ENCODE data around the gene EIF5.

EIF5 gene

DNA sequence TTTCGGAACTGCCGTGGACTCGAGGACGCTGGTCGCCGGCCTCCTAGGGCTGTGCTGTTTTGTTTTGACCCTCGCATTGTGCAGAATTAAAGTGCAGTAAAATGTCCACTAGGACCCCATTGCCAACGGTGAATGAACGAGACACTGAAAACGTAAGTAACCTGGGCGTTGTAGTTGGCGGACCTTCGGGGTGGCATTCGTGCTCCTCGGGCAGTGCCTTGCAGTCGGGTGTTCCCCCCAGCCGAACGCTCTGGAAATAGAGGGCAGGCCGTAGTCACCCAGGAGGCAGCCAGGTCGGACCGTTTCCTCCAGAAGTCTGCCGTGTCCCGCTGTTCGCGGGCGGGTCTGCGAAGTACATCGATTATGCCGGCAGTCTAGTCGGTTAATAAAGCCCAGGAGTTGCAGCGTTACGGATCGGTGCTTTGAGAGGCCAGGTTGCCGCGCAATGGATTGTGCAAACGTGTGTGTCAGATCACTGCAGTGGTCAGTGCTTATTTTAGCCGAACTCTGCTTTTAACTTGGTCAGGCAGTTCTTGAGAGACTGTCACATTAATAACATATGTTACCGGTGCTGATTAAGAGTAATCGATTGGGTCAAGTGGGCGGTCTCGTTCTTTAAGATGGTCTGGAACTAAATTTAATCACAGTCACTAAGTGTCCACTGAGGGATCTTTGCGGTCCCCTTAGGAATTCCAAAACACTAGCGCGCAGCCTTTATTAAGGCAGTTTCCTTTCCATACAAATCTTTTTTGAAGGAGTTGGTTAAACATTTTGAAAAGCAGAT, 52.1 kb downstream of the EIF5 start:
- peak overlapping the region; percentile 97 for H3K4me3 ChIP-seq (ENCODE audit: control insufficient read depth, low read depth, low read length)
- TF ChIP-seq, protein P1, sequence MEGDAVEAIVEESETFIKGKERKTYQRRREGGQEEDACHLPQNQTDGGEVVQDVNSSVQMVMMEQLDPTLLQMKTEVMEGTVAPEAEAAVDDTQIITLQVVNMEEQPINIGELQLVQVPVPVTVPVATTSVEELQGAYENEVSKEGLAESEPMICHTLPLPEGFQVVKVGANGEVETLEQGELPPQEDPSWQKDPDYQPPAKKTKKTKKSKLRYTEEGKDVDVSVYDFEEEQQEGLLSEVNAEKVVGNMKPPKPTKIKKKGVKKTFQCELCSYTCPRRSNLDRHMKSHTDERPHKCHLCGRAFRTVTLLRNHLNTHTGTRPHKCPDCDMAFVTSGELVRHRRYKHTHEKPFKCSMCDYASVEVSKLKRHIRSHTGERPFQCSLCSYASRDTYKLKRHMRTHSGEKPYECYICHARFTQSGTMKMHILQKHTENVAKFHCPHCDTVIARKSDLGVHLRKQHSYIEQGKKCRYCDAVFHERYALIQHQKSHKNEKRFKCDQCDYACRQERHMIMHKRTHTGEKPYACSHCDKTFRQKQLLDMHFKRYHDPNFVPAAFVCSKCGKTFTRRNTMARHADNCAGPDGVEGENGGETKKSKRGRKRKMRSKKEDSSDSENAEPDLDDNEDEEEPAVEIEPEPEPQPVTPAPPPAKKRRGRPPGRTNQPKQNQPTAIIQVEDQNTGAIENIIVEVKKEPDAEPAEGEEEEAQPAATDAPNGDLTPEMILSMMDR (conservative IDR thresholded peaks at IDR 0.05; ENCODE audit: control insufficient read depth, insufficient read depth, low read depth, low read length) = no peak
- DNase-seq (ENCODE audit: low read depth) = peak; percentile 45

DNA sequence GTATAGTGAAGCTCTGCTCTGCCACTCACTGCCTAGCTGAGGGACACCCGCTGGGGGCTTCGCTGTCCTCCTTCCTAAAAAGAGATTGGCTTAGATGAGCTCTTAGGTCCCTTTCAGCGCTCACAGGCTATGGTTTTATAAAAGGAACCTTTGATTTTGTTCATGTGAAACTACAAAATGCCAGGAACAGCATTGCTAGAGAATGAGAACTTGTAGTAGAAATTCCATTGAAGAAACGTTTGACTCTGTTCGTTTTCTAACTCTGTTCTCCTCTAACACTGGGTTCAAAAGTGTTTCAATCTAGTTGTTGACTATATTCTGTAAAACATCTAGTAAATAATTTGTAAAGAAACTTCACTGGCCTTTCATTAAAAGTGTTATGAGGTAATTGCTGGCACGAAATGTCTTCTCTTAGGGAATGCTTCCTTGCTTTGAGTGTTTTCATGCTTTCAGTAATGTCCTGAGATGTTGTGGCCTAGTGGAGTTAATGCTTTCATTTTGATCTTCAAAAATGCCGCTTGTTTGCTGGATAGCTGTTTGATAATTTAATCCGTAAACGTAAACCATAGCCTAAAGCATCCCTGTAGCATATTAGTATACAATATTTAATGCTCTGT, 52.8 kb downstream of the EIF5 start:
- peak; percentile 38 for DNase-seq (ENCODE audit: low read depth)
- TF ChIP-seq, protein P1 (conservative IDR thresholded peaks at IDR 0.05; ENCODE audit: control insufficient read depth, insufficient read depth, low read depth, low read length) = no peak
- peak overlapping the region; percentile 97 for H3K4me3 ChIP-seq (ENCODE audit: control insufficient read depth, low read depth, low read length)

GRCh38 chr14:103388664-103389063, 54.6 kb downstream of the EIF5 start:
- TF ChIP-seq, protein P1 (conservative IDR thresholded peaks at IDR 0.05; ENCODE audit: control insufficient read depth, insufficient read depth, low read depth, low read length) = no peak
- no peak for DNase-seq (ENCODE audit: low read depth)
- H3K4me3 ChIP-seq (ENCODE audit: control insufficient read depth, low read depth, low read length) = no peak overlapping the region

- TF ChIP-seq, protein P1 (conservative IDR thresholded peaks at IDR 0.05; ENCODE audit: control insufficient read depth, insufficient read depth, low read depth, low read length) = no peak
- H3K4me3 ChIP-seq (ENCODE audit: control insufficient read depth, low read depth, low read length) = no peak overlapping the region
- DNase-seq (ENCODE audit: low read depth) = no peak
Measured at GRCh38 chr14:103390605-103391004, 56.6 kb downstream of the EIF5 start.

DNA sequence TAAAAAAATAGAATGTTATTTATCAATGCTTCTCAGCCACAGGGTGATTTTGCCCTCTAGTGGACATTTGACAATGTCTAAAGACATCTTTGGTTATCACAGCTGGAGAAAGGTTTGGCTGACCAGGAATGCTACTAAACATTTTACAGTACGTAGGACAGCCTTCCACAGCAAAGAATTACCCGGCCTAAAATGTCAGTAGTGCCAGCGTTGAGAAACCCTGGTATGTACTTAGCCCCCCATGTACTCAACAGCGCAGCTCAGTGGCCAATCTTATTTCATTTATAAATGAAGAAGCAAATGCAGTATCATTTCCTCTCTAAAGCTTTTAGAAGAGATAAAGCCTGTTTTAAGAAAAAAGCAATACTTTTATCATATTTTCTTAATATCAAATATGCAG, 57.0 kb downstream of the EIF5 start:
- TF ChIP-seq, protein P1 (conservative IDR thresholded peaks at IDR 0.05; ENCODE audit: control insufficient read depth, insufficient read depth, low read depth, low read length) = peak; percentile 80
- H3K4me3 ChIP-seq (ENCODE audit: control insufficient read depth, low read depth, low read length) = no peak overlapping the region
- DNase-seq (ENCODE audit: low read depth) = peak; percentile 80

DNA sequence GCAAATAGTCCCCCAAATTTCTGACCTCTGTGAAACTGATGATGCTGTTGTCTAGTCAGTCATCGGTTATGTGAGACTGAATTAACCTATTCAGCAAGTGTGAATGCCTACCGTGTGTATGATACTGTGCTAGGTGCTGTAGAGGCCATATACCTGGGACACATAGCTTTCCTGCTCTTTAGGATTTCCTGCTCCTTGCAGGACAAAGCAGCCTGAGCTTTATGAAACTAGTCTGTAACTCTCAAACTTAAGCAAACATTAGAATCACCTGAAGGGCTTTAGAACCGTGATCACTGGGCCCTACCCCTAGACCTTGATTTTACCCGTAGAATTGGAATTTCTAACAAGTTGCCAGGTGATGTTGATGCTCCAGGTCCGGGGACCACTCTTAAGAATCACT, 58.1 kb downstream of the EIF5 start:
- TF ChIP-seq, protein P1 (conservative IDR thresholded peaks at IDR 0.05; ENCODE audit: control insufficient read depth, insufficient read depth, low read depth, low read length) = no peak
- no peak for DNase-seq (ENCODE audit: low read depth)
- H3K4me3 ChIP-seq (ENCODE audit: control insufficient read depth, low read depth, low read length) = no peak overlapping the region

Data from fibroblast of mammary gland (primary cell).